GM19025 (cell line): ENCODE measurements around the gene TMED6.

Experiments
- ATAC-seq: cut with Tn5 transposase; IDR thresholded peaks from one replicate; pipeline ENCODE4 v1.9.1; 2021; ENCODE audit warnings: mild to moderate bottlenecking, low read depth, moderate library complexity; ENCODE audit not compliant: unreplicated experiment

TMED6 gene

GRCh38 chr16:69324585-69325253 is 26.9 kb downstream of the TMED6 start:
- no peak for ATAC-seq

DNA sequence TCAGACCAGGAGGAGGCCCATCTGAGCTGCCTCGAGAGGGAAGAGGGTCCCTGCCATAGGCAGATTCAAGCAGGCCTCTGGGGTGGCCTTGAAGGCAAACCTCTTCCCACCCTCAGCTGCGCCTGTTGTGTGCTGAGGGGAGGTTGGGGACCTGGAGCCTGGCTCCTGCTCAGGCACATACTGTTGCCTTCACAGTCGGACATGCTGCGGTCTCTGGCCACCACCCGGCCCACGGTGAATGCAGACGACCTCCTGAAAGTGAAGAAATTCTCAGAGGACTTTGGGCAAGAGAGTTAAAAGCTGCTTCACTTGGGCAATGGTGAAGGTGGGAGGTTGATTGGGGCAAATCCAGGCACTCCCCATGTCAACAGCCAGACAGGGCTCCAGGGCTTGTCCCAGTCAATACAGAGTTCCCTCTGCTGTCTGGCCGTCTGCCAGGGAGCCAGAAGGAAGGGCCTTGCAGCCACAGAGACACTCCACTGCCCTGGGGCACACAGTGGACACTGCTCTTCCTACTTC is 27.5 kb downstream of the TMED6 start:
- no peak for ATAC-seq

DNA sequence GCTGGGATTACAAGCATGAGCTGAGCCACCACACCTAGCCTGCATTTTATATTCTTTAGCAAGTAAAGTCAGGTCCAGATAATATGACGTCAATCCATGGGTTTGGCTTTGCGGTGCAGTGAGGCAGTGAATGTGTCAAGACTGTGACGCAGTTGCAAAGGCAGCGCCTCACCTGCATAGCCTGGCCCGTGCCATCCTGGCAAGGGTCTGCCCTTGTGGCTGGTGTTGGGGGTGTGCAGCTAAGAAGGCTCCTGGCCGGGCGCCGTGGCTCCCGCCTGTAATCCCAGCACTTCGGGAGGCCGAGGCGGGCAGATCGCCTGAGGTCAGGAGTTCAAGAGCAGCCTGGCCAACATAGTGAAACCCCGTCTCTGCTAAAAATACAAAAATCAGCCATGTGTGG is 28.2 kb downstream of the TMED6 start:
- no peak for ATAC-seq

DNA sequence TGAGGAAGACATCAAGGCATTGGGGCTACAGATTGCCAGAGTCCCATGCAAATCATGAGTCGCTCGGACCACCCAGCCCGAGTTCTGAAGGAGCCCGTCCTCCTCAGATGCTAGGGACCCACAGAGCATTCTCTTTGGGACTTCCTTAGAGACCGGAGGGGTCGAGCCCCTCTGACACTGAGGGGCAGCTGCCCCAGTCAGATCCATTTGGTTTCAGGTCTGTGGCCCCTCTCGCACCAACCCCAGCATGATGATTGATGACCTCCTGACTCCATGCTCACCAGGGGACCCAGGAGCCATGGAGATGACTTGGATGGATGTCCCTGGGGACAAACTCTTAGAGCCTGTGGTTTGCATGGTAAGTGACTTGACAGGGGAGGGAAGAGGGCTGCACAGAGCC is 29.2 kb downstream of the TMED6 start:
- ATAC-seq: no peak

DNA sequence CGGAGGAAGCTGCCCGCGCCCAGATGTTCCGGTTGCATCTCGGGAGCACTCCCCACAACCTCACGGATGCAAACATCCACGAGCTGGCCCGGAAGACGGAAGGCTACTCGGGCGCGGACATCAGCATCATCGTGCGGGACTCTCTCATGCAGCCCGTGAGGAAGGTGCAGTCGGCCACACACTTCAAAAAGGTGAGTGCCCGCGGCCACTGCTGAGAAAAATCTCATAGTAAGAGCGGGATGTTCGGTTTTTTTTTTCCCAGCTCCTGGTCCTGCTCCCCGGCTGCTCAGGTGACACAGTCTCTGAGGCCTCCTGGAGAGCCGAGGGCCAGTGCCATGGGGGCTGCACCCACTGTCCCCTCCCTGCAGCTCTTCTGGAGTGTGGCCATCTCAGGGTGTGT is 30.5 kb downstream of the TMED6 start:
- ATAC-seq: no peak

GRCh38 chr16:69320740-69321073 is 30.9 kb downstream of the TMED6 start:
- ATAC-seq: no peak

- ATAC-seq: no peak
These were observed 31.5 kb downstream of the TMED6 start for GRCh38 chr16:69319826-69320739.

DNA sequence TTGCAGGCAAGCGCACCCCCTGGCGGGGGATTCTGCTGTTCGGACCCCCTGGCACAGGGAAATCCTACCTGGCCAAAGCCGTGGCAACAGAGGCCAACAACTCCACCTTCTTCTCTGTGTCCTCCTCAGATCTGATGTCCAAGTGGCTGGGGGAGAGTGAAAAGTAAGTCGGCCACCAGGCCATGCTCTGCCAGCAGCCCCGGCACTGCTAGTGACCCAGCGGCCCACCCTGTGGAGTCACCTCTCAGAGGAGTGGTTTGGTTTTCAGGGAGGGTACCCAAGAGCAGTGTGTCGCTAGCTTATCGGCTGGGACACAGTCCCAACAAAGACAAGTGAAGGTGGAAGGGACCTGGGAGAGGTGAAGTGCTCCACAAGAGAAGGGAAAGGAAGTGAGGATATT is 32.2 kb downstream of the TMED6 start:
- no peak for ATAC-seq

DNA sequence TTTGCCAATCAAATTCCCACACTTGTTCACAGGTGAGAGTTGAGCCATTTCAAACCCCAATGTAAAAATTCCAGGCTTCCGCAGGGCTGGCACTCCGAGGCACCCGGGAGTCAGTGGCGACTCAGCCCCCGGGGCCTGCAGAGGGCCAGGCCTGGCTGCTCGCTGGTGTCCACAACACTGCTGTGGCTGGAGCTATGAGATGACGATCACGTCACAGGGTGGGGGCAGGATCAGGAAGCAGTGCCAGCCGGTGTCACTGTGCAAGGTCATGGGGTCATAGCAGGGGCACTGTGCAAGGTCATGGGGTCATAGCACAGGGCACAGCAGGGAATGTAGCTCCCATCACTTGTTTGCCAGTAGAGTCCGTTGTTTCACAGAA is 32.7 kb downstream of the TMED6 start:
- ATAC-seq: no peak

- no peak for ATAC-seq
These were observed 33.2 kb downstream of the TMED6 start for GRCh38 chr16:69318177-69318910.

DNA sequence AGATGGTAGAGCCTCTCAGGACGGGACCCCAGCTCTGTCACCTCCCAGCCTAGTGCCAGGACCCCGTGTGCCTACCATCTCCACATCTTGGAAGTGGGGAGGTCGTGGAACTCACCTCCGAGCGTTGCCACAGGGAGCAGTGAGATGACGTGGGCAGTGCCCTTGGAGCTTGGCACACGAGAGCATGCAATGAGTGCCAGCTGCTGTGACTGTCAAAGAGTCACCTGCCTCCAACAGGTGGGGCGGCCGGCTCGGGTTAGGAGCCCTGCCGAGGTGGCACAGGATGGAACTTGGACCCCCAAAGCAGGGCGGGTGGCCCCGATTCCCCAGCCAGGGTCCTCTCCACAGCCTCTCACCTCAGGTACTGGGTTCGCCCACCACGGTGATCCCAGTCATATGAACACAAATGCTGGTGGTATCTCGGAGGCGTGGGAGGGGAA is 35.0 kb downstream of the TMED6 start:
- no peak for ATAC-seq

GRCh38 chr16:69315486-69316311 is 35.9 kb downstream of the TMED6 start:
- no peak for ATAC-seq

DNA sequence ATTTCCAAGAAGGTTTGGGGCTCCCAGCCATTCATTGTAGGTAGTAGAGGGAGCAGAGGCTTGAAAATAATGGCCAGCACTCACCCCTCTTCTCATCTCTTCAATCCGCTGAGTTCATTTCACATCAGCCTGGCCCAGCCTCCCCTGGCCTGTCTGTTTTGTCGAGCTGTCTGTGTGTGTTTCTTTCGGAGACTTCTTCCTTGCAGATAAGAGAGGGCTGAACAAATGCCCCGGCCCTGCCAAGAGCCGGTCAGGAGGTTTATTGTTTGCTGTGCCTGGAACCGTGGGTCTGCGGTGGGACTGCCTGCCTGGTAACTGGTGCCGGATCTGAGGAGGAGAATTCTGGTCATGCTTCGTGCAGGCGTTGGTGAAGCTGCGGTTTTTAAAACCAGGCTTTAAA is 37.1 kb downstream of the TMED6 start:
- ATAC-seq: no peak

DNA sequence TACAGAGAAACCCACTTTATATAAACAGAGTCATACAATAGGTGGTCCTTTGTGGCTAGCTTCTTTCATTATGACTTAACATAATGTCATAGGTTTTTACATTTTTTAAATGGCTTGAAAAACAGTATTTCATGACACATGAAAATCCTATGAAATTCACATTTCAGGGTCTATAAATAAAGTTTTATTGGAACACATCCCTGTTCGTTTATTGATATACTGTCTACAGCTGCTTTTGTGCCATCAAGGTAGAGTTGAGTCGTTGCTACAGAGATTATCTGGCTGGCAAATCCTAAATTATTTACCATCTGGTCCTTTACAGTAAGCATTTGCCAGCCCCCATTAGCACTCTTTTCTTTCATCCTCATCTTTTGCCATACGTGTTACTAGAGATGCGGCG is 38.1 kb downstream of the TMED6 start:
- ATAC-seq: no peak

DNA sequence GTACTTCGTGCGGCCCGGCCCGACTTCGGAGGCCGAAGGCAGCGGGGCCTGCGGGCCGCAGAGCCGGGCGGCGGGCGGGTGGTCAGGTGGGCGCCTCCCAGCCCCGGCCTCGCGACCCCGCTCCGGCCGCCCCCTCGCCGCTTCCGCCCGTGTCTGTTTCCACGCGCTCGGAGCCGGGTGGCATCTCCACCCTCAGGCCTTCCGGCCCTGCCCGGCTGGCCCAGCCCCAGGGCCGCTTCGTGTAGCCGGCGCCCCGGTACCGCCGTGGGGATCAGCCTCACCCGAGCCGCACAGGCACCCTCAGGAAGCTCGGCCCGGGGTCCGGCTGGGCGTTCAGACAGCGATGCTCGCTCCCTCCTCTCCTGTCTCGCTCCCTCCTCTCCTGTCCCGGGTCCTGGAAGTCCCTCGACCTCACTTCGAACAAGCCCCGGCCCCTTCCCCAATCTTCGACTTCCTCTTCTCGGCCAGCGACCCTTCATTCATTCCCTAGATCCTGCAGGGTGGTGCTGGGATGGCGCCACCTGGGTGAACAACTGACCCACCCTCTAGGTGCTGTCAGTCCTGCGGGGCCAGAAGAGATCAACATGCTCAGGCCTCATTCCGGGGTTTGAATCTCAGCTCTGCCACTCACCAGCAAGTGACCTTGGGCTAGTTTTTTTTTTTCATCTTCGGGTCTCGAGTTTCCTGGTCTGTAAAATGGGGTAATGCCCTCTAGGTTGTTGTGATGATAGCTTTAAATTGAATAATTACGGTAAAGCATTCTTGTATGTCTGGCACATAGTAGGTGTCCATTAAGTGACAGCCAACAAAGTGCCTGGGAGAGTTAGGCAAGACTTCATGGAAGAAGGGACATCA is 39.8 kb downstream of the TMED6 start:
- peak; percentile 38 for ATAC-seq

GRCh38 chr16:69310653-69311532 is 40.7 kb downstream of the TMED6 start, which contains the start of gene VPS4A:
Gene VPS4A (plus strand): TSS chr16:69311350. CDS start chr16:69311512, 162 bp downstream.
- peak; percentile 90 for ATAC-seq

- no peak for ATAC-seq
These were observed 42.3 kb downstream of the TMED6 start for GRCh38 chr16:69309316-69309715.

DNA sequence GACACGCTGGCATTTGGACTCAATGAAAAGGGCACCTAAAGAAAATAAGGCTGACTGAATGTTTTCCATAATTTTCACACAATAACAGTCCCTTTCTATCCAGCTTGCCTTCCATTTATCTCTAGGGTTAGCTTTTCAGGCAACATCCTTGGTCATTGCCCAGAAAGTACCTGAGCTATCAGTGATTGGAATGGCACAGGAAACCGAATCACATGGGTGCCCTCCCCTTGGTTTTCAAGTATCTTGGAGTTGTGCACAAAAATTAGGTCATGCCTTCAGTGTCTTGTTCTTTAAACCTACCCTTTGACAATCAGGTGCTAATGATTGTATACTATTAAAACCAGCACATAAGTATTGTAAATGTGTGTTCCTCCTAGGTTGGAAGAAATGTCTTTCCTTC is 43.7 kb downstream of the TMED6 start:
- no peak for ATAC-seq
